Embryonic facial prominence (tissue), 1 donor: ENCODE results near the gene TUSC2.
"Not testable (repeated sequence)": the region's sequence is repeated elsewhere in the genome, so short reads cannot be mapped to it uniquely, and the experiment has no call there.

ENCODE experiments used
- DNase-seq: peaks from one replicate; pipeline ENCODE4 v3.0.0-alpha.2; 2016; ENCODE audit errors: extremely low spot score

TUSC2 gene

GRCh38 chr3:50294492-50295403 is 33.3 kb downstream of the TUSC2 start:
- DNase-seq: no peak

DNA sequence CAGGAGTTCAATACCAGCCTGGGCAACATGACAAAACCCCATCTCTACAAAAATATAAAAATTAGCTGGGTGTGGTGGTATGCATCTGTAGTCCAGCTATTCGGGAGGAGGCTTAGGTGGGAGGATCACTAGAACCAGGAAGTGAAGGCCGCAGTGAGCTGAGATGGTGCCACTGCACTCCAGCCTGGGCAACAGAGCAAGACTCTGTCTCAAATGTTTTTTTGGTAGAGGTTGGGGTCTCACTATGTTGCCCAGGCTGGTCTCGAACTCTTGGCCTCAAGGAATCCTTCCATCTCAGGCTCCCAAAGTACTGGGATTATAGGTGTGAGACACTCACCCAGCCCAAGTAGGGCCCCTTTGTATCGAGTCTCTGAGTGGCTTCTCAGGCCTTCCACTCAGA is 33.9 kb downstream of the TUSC2 start:
- DNase-seq: no peak

DNA sequence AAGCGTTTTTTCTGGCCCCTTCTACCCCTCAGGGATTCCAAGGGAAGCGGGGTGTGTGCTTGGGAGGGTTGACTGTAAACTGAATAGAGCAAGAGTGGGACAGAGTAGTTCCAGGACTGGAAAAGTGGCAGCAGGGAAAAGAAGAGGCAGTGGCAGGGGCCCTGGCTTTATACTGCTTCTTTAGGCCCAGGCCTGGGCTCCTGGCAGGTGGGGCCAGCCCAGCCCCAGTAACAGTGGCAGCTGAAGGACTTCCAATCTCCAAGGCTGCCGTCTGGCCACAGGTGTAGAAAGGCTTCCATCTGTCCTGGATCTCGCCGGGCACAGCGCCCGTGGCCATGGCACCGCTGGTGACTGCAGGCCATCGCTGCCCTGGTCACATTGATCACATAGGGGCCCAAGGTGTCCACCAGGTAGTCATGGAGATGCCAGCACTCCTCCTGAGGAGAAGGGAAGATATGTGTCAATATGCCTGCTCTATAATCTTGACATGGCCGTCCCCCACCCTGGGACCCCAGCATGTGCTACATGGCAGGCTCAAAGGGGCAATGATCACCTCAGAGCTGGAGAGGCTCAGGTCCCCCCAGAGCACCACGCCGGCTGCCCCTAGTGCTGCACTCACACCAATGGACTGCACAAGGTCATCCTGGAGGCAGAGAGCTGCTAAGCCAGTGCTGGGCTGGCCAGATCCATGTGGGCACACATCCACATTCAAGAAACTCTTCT is 34.8 kb downstream of the TUSC2 start:
- no peak for DNase-seq

DNA sequence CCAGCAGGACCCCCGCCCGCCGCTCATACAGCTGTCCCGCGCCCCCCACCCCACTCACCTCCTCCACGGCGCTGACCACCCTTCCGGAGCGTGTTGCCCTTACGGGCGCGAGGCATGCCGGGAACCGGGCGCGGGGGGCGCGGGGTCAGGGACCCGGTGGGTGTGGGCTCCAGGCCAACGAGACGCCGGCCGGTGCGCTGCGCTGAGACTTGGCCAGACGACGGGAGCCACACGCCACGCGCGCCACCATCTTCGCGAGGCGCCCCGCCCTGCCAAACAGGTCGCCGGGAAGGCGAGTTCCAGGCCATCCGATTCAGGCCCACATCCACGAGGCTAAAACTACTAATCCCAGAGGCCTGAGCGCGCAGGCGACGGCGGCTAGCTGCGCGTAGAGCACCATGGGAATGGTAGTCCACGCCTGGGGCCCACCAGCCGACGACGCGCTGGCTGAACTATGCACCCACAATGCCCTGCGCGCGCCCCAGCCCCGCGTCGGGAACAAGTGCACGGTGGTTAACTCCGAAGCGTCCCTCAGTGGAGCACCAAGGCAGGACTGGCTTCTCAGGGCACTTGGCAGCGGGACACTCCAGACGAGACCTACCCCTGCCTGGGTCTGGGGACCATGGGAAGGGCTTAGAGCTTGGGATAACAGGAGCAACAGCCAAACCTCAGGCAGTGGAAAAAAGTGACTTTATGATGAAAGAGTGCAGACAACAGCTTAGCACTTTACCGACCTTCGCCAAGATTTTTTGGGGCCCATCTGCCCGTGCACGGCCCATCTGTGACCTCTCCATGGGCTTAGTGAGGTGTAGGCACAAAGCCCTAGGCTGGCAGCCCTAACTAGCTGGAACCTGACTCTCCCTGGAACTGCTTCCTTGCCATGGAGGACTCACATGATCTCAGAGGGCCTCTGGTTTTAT is 35.6 kb downstream of the TUSC2 start, which contains the start of gene IFRD2:
Gene IFRD2 (minus strand): TSS at position 271 of the 920 bp plus-strand sequence. CDS start 155 bp downstream, at position 116.
- peak; percentile 96 for DNase-seq

DNA sequence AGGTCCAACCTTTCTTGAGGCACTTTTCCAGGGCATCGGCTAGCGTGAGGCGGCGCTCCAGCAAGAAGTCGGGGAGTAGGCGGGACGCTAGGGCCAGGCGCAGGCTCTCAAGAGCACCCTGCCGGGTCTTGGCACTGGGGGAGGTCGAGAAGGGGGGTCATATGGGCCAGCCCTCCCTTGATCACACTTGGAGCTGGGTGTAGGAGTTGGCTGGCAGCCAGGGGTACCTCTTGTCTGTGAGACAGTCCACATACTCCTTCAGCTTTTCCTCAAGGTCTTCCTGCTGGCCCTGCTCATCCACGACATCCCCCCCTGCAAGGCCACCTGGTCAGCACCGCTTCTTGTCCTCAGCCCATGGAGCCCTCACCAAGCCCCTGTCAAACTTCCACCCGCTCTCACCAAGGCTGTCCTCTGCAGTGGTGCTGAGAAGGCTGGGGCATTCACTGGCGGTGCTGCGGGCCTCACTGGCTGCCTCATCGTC is 37.8 kb downstream of the TUSC2 start:
- no peak for DNase-seq

DNA sequence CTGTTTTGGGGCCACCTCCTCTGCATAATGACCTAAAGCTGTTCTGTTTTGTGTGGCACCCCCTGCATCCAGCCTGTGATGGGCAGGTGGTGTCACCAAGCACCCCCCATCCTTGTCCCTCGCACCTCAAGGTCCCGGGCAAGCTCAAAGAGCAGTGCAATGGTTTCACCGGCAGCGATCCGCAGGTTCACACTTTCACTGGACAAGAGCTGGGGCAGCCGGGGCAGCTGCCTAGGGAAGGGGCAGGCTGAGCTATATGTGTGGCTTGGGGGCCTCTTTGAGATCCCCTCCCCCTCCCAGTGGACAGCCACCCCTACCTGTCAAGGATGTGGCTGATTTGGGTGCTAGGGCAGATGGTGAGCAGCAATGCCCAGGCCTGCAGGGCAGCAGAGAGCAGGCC is 38.9 kb downstream of the TUSC2 start:
- no peak for DNase-seq

DNA sequence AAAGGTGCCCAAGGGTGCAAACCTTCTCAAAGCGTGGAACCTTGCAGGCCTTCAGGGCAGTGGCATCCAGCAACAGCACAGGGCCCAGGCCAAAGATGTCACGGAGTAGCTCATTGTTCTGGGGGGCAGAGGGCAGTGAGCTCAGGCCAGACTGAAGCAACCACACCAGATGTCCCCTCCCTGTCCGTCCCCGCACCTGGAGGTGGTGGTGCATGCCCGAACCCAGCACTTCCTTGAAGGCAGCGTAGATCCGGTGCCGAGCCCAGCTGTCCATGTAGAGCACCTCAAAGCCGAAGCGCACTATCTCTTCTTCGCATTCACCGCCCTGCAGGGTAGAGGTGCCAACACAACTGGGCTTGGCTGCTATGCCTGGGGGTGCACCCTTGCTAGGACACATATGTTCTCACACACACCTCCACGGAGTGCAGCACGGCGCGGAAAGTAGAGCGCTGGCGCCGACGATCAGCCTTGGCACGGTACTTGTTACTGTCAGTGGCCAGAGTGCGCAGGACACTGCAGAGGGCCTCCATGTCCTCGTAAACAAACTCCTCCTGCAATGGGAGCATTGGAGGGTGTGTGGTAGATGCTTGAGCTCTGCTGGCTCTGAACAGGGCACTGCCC is 39.5 kb downstream of the TUSC2 start:
- no peak for DNase-seq

DNA sequence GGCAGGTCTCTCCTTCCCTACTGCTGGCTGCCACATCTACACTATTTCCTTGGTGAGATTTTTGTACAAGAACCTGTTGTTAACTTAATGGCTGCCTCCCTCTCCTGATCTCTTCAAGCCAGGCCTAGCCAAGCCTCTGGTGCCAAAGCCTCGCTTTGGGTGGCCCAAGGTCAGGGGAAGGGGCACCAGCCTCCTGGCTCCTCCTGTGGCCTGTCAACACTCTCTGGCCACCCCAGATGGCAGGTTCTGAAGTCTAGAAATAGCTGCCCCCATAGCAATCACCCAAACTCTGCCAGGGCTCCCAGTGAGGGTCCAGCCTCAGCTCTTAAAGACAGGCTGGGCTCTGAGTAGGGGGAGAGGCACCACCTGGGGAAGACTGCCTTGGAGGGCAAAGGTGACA is 40.8 kb downstream of the TUSC2 start:
- no peak for DNase-seq

- no peak for DNase-seq
These were observed 41.4 kb downstream of the TUSC2 start for GRCh38 chr3:50286322-50287227.

GRCh38 chr3:50284121-50284520 is 43.9 kb downstream of the TUSC2 start:
- not testable (repeated sequence) for DNase-seq

- DNase-seq: no peak
These were observed 48.6 kb downstream of the TUSC2 start for GRCh38 chr3:50279255-50280016.

- no peak for DNase-seq
These were observed 49.2 kb downstream of the TUSC2 start, which contains the start of gene LSMEM2 for GRCh38 chr3:50278880-50279224. Gene LSMEM2 (plus strand): TSS chr3:50279087. CDS start chr3:50279114, 27 bp downstream.

DNA sequence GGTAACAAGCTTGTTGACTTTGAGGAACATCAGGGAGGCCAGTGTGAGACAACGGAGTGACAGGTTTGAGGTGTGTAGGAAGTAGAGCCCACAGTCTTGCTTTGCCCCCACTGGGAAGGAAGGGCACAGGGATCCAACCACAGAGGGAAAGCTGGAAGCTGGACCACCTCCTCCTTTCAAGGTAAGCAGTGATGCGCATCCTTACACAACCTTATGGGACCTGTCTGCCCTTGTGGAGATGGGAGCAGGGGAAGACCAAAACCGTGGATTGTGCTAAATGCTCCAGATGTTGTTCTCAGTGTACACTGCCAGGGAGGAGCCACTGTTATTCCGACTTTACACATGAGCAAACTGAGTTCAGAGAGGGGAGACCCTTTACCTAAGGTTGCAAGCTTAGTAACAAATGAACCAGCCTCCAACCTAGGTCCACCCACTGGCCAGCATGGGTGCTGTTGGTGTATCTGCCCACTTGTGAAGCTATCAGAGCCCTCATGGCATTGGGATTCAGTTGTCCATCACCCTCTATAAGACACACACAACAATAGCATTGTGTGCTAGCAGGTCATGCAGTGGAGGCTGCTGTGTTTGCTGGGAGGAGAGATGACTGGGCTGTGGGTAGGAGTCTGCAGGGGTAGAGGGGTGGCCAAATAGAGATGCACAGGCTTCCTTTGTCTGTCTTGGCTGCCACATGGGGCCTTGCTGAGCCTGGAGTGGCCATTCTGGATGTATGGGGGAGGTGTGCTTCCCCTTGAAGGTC is 49.7 kb downstream of the TUSC2 start:
- no peak for DNase-seq

DNA sequence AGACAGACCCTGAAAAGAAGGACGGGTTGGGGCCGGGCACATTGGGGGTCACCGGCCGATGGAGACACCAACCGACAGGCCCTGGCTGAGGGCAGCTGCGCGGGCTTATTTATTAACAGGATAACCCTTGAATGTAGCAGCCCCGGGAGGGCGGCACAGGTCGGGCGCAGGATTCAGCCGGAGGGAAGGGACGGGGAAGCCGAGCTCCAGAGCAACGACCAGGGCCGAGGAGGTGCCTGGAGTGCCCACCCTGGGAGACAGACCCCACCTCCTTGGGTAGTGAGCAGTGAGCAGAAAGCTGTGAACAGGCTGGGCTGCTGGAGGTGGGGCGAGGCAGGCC is 51.3 kb downstream of the TUSC2 start:
- no peak for DNase-seq

GRCh38 chr3:50275996-50276761 is 51.8 kb downstream of the TUSC2 start:
- DNase-seq: no peak

DNA sequence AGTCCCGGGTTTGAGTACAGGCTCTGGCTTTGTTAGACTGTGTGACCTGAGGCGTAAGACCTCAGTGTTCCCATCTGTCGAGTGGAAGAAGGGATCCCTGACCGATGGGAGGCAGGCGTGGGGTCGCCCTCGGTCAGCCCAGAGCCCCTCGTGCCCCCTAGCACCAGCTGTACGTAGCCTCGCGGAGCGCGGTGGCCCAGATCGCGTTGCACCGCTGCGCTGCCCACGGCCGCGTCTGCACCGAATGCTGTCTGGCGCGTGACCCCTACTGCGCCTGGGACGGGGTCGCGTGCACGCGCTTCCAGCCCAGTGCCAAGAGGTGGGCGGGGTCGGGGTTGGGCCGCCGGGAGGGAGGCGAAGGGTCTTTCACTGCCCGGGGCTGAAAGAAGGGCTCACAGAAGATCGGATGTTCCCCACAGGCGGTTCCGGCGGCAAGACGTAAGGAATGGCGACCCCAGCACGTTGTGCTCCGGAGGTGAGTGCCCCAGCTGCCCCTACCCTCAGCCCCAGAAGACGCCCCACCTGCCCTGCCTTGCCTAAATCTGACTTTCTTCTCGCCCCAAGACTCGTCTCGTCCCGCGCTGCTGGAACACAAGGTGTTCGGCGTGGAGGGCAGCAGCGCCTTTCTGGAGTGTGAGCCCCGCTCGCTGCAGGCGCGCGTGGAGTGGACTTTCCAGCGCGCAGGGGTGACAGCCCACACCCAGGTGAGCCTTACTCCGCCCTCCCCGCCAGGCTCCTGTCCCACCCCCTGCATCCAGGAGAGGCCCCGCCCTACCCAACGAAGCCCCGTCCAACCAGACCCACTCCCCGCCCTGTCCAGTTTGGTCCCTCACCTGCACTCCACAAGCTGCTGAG is 52.7 kb downstream of the TUSC2 start:
- no peak for DNase-seq
